ENCODE results near the gene CACNA1G.

The CACNA1G gene

DNA sequence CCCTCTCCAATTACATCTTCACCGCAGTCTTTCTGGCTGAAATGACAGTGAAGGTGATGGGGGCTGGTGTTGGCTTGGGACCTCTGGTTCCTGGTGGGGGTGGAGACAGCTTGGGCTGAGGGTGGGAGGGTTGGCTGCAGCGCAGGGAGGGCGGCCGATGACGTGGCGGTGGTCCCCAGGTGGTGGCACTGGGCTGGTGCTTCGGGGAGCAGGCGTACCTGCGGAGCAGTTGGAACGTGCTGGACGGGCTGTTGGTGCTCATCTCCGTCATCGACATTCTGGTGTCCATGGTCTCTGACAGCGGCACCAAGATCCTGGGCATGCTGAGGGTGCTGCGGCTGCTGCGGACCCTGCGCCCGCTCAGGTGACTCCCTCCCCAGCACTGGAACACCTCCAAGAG is 42.3 kb downstream of the CACNA1G start:
- TF ChIP-seq POLR2A (IDR thresholded peaks at IDR 0.05; ENCODE audit: low read depth, low read length), result no peak
- DNase-seq (ENCODE audit: insufficient read length, low spot score) (no peak), FAIRE-seq (no peak)

DNA sequence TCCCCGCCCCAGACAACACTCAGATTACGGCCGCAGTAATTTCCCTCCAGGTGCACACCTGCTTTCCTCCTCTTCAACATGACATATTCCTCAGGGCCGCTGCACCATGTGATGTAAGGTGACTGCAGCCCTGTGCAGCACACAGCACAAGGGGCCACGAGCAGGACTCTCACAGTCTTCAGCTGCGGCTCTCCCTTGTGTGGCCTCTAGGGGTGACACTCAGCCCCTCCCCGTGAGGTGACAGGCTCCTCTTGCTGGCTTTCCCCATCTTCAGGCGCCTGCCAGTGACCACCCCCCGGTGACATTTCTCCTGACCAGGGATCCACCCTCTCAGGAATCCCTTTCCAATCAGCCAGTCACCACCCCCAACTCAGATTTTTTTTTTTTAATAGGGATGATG is 42.8 kb downstream of the CACNA1G start:
- no peak for TF ChIP-seq POLR2A (IDR thresholded peaks at IDR 0.05; ENCODE audit: low read depth, low read length)
- DNase-seq (ENCODE audit: insufficient read length, low spot score) (no peak), FAIRE-seq (no peak)

DNA sequence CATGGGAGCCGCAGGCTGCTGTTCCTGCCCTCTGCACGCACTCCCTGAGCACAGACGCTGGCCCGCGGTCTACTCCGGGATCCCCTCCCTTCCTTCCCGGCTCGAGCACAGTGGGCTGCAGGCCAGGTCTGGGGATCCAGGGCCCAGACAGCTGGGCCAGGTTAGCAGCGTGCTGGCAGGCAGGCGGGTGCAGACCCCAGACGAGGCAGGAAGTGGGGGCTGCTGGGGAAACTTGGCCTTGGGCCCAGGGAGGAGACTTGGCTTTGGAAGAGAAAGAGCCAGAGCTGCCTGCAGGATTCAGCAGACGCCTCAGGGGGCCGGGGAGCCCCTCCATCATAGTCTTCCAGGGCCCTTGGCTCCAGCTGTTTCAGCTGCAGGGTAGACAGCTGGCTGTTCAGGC is 44.0 kb downstream of the CACNA1G start:
- no peak for FAIRE-seq
- no peak for TF ChIP-seq POLR2A (IDR thresholded peaks at IDR 0.05; ENCODE audit: low read depth, low read length)
- no peak for DNase-seq (ENCODE audit: insufficient read length, low spot score)

DNA sequence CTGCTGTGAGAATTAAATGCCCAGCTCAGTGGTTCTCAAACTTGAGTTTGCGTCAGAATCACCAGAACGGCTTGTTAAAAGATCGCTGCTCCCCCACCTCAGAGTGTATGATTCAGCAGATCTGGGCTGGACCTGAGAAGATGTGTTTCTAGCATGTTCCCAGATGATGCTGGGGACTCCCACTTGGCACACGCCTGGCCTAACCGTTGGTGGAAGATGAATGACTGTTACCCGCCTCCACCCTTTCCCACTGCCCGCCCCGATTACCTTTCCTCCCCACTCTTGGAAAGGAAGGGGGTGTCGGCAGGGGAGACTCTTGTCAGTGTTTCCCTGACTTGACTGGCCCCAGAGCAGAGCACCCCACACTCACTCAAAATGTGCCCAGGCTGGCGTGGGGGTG is 44.9 kb downstream of the CACNA1G start:
- DNase-seq (ENCODE audit: insufficient read length, low spot score) (no peak), FAIRE-seq (no peak)
- TF ChIP-seq POLR2A (IDR thresholded peaks at IDR 0.05; ENCODE audit: low read depth, low read length), result no peak

DNA sequence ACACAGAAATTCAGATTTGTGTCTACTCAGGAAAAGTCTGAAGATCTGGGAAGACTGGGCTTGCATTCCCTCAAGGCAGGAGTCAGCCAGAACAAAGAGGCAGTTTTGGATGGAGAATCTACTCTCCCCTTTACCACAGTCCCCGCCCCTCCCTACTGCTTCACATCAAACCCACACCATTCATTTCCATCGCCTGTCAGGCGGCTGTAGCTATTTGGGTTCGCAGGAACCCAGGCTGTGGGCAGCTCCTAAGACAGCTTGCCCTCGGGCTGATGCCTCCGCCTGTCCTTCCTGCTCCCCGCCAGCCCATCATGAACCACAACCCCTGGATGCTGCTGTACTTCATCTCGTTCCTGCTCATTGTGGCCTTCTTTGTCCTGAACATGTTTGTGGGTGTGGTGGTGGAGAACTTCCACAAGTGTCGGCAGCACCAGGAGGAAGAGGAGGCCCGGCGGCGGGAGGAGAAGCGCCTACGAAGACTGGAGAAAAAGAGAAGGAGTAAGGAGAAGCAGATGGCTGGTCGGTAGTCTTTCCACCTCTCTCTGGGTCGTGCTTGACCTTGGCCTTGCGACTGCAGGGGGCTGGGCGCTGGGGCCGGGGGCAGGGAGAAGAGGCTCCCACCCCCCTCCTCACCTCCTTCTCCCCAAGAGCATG is 47.1 kb downstream of the CACNA1G start:
- DNase-seq (ENCODE audit: insufficient read length, low spot score) (no peak), FAIRE-seq (no peak)
- no peak for TF ChIP-seq POLR2A (IDR thresholded peaks at IDR 0.05; ENCODE audit: low read depth, low read length)

DNA sequence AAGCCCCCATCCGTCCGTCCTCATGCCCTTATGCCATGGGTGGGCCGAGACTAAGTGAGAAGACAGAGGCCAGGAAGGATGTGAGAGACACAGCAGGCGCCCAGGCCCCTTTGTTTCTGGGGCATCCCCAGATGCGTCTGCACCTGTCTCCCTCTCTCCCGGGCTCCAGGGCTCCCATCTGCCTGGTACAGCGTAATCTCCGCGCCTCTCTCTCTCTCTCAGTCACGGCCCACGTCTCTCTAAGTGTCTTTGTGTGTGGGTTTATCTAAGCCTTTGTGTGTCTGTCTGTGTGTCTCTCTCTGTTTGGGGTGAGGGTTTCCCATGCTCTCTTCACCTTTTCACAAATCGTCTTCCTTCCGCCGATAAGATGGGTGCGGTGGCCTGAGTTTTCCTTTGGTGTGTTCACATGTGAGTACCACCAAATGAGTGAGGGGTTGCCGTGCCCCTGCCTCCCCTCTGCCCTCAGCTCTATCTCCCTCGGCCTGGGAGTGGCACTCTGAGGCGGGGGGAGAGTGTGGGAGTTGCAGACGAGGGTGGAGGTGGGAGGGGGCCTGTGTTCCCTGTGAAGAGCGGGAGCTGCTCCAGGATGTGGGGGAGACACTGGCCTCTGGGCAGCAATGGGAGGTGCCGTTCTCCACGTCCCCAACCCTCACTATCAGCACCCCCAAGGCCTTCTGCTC is 48.3 kb downstream of the CACNA1G start:
- DNase-seq (ENCODE audit: insufficient read length, low spot score) (no peak), FAIRE-seq (no peak)

DNA sequence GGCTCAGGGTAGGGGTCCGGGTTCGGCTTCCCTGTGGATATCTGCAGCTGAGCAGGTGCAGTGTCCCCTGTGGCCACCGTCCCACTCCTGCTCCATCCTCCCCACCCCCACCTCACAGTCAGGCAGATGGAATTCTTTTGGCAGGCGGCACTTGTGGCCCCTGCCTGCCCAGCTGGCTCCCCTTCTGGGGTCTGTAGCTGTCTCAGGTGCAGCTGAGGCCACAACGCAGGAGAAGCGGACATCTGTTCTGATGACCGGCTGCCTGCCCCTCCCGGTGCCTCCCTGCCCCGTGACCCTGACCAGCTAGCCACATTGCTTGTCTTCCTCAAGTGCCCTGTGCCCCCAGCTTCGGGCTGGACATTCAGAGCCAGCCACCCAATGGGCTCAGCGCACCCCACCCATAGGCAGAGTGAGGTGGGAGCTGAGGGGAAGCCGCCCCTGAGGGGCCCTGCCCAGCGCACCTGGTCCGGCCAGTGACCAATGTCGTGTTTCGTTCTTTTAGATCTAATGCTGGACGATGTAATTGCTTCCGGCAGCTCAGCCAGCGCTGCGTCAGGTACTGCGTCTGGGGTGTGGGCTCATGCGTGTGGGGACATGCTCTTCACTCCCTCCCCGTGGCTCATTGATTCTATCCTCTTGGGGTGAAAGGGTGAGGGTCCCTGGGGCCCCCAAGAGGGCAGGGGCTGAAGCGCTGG is 49.0 kb downstream of the CACNA1G start:
- DNase-seq (ENCODE audit: insufficient read length, low spot score) (no peak), FAIRE-seq (no peak)
- TF ChIP-seq POLR2A (IDR thresholded peaks at IDR 0.05; ENCODE audit: low read depth, low read length), result no peak

More for the DNA sequence above, 48.3 kb downstream of the CACNA1G start:
- TF ChIP-seq POLR2A (IDR thresholded peaks at IDR 0.05; ENCODE audit: low read depth, low read length), result no peak

DNA sequence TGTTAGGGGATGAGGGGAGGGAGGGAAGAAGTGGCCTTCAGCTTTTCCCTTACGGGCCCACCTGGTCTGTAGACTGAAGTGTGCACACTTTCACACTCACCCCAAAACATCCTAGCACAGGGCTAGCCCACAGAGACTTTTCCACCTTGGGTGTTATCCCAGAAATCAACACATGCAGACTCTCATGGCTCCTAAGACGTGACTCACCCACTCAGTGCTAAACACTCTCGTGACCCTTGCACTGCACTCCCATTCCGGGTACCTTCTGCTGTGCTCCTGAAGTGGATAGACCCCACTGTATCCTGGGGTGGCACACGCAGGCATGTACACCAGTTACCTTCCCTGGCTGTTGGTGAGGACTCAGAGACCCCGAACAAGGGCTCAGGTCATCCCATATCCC is 51.1 kb downstream of the CACNA1G start:
- FAIRE-seq, result no peak
- TF ChIP-seq POLR2A (IDR thresholded peaks at IDR 0.05; ENCODE audit: low read depth, low read length), result no peak
- DNase-seq (ENCODE audit: insufficient read length, low spot score), result peak; percentile 68

DNA sequence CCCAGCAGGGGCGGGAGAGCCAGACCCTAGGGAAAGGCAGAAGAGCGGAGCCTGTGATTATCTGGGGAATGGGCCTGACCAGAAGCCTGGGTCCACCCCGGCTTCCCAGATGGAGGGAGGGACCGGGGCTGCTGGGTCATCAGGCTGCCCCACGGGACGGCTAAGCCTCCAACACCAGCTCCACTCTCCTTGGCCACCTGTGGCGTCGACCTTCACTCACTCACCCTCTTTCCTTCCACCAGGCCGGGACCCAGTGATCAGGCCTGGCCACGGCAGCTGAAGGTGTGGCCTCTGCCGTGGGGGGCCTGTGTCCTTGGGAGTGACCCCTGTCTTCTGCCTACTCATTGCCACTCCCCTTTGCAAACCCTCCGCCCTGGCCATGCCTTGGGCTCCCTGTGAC is 51.8 kb downstream of the CACNA1G start:
- DNase-seq (ENCODE audit: insufficient read length, low spot score) (no peak), FAIRE-seq (no peak)
- TF ChIP-seq POLR2A (IDR thresholded peaks at IDR 0.05; ENCODE audit: low read depth, low read length), result no peak

DNA sequence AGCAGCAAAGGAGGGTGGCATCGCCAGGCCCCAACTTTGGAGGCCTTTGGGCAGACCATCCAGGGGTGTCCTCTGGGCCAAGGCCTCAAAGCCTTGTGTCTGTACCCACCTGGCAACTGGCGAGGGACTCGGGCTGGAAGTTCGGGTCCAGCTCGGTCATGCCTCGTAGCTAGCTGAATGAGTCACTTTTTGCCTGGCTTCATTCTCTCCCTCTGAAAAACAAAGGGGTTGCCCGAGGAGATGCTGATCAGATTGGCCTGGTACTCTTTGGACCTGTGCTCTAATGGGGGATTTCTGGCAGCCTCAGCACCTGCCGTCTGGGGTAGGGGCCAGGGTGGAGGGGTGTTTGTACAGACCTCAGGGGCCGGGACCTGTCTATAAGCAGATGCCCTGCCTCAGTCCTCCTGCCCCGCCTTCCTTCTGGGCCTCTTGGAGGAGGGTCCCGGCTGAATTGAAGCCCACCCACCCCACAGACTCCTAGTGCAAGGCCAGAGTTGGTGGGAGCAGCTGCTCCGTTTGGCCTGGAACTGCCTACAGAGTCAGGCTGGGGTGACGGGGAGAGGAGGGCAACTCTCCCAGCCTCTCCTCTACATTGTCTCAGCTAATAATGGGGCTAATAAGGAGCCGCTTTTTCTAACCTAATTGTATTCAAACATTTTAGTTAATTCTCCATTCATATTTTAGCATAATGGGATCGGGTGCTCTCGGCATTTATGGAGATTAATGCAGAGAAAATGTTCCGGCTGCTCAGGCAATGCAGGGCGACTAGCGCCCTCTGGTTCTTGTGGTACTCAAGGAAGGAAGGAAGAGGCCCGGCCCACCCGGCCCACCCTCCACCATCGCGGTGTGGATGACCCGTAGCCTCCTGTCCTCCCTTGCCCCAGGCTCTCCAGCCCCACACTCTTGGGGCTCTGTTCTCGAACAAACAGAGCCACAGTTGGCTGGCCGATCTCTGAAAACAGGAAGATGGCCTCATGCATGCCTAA is 52.8 kb downstream of the CACNA1G start:
- TF ChIP-seq POLR2A (IDR thresholded peaks at IDR 0.05; ENCODE audit: low read depth, low read length), result no peak
- peak; percentile 57 for DNase-seq (ENCODE audit: insufficient read length, low spot score)

DNA sequence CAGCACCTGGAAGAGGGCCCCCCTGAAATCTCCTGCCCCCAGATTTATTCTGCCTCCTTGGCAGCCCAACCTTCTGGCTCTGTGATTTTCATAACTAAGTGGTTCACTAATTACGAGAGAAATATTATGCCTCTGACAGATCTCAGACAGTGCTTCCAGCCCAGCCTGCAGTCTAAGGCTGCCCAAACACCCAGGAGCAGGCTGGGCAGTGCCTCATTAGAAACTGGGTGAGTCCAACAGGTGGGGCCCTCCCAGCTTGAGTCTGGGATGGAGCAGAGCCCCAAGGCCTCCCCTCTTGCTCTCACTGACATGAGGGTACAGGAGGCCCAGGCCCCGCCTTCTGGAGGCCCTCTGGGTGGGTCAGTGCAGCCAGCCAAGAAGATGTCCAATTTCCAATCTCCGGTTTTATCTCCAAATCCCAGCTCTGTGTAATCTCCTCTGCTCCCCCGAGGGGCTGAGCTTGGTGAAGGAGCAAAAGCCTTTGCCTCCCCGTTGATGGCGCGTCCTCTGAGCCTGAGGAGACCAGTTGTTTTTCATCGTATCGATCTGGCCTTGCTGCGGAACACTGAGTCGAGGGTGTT is 54.0 kb downstream of the CACNA1G start:
- TF ChIP-seq POLR2A (IDR thresholded peaks at IDR 0.05; ENCODE audit: low read depth, low read length), result no peak
- no peak for DNase-seq (ENCODE audit: insufficient read length, low spot score)
- no peak for FAIRE-seq

More for the DNA sequence above, 52.8 kb downstream of the CACNA1G start:
- FAIRE-seq, result no peak

DNA sequence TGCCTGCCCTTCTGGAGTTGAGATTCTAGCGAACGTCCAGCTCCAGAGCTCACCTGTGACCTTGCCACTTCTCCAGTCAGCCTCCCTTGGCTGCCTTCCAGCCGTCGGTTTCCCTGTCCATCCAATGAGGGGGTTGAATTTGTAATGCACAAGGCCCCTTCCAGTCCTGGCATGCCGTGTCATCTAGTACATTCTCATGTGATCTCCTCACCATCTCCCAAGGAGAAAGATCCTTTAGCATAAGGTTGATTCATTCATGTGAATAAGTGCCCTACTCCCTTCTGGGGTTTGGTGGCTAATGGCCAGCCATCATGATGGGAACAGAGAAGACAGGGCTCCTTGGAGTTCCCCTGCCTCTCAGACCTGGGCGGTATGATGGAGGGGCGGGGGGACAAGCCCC is 55.3 kb downstream of the CACNA1G start:
- FAIRE-seq (no peak), DNase-seq (ENCODE audit: insufficient read length, low spot score) (no peak)
- TF ChIP-seq POLR2A (IDR thresholded peaks at IDR 0.05; ENCODE audit: low read depth, low read length), result no peak

DNA sequence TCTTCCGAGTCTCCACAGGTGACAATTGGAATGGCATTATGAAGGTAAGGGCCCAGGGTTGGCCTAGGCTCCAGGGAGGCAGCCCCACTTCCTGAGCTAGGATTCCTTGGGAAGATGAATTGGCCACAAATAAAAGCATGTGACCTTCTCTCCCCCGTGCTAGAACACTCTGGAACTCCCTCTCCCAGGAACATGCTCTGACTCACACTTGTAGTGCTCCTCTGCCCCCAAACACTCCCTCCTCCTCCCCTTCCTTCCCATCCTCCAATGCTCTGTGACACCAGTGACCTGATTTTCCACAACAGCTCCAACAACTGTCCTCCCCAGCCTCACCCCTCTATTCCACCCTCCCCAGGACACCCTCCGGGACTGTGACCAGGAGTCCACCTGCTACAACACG is 57.8 kb downstream of the CACNA1G start:
- no peak for TF ChIP-seq POLR2A (IDR thresholded peaks at IDR 0.05; ENCODE audit: low read depth, low read length)
- DNase-seq (ENCODE audit: insufficient read length, low spot score), result no peak
- FAIRE-seq, result peak; percentile 76

All from H54 (cell line).